Esophagus squamous epithelium (tissue), 5 donors: ENCODE measurements around the gene FAH. TPM values are rescaled to one million over a fixed set of nuclear protein-coding genes. Genes with fewer than 3 reads are reported as not detected.

Experiments
- DNase-seq: peaks from one replicate; lab custom pipeline; 2025; lab: John Stamatoyannopoulos, UW
- H3K27ac ChIP-seq, 4 donors: fragments of 200-600 bp; sonication (generic); one replicate each; pipeline ENCODE4 v1.5.1; 2016 to 2019; ENCODE audit warnings: mild to moderate bottlenecking in 1 of 4
- H3K27me3 ChIP-seq, 4 donors: fragments of 200-600 bp; sonication (generic); 1 replicate in 3 of 4; 2 replicates in 1 of 4; pipeline versions ENCODE4 v1.5.1 to v1.6.0; 2017 to 2021; ENCODE audit warnings: antibody characterized with exemption in 1 of 4
- H3K36me3 ChIP-seq, 3 donors: fragments of 200-600 bp; sonication (generic); one replicate each; pipeline ENCODE4 v1.5.1; 2016 to 2019
- H3K4me1 ChIP-seq, 3 donors: fragments of 200-600 bp; sonication (generic); one replicate each; pipeline ENCODE4 v1.5.1; 2017 to 2019
- H3K4me3 ChIP-seq, 4 donors: fragments of 200-600 bp; sonication (generic); 1 replicate in 3 of 4; 2 replicates in 1 of 4; pipeline ENCODE4 v1.5.1; 2016 to 2019; ENCODE audit warnings: mild to moderate bottlenecking in 2 of 4, moderate library complexity in 1 of 4
- H3K9me3 ChIP-seq, 3 donors: fragments of 200-600 bp; sonication (generic); one replicate each; pipeline ENCODE4 v1.5.1; 2016 to 2019
- POLR2A ChIP-seq, 4 donors: fragments of 450-650 bp; IDR thresholded peaks; one replicate each; pipeline ENCODE4 v1.6.1; 2017; ENCODE audit warnings: antibody characterized with exemption in 4 of 4, mild to moderate bottlenecking in 4 of 4, moderate library complexity in 3 of 4
- WGBS, 2 donors: methylation state at CpG; one replicate each; pipeline ENCODE4 v1.1.5; 2018; 5-methylcytosine and 5-hydroxymethylcytosine counted together
- intact Hi-C: fragments of 100-400 bp; cut with DNase I; formaldehyde crosslinking; loops from one replicate; pipeline ENCODE4 v1.15.0; 2022
- total RNA-seq, 4 donors: library from RNA; depleted of rRNA; stranded (reverse); fragments of >200 nt; gene quantifications; one replicate each; pipeline ENCODE4 v1.1.0, GENCODE V29; 2016
- TF ChIP-seq, protein P1 (sequence below), 6 experiments: fragments of 450-650 bp in 4 of 6; fragments of 200-600 bp in 2 of 6; sonication (generic) in 2 of 6; IDR thresholded peaks; one replicate each; pipeline ENCODE4 v1.5.1; 2016 to 2019; ENCODE audit warnings: antibody characterized with exemption in 6 of 6, mild to moderate bottlenecking in 4 of 6, moderate library complexity in 4 of 6
- donor health status: DM: yes; HTN: yes; CAD: no.

Gene FAH
- total RNA-seq, 4 donors from 2014 or later: 10.0 to 28.3 (median 15.8) TPM

DNA sequence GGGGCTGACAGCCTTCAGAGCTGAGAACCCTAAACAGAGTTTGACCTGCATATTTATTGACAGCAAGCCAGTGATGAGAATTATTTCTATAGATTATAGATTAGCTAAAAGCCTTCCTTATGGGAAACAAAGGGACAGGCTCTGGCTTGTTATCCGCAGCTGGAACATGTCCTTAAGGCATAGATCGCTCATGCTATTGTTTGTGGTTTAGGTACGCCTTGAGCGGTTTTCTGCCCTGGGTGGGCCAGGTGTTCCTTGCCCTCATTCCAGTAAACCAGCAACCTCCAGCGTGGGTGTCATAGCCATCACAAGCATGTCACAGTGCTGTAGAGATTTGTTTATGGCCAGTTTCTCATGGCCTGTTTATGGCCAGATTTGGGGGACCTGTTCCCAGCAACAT lies 10.2 kb upstream of the FAH start:
- no peak for TF ChIP-seq POLR2A (IDR thresholded peaks at IDR 0.05)
- TF ChIP-seq, protein P1, sequence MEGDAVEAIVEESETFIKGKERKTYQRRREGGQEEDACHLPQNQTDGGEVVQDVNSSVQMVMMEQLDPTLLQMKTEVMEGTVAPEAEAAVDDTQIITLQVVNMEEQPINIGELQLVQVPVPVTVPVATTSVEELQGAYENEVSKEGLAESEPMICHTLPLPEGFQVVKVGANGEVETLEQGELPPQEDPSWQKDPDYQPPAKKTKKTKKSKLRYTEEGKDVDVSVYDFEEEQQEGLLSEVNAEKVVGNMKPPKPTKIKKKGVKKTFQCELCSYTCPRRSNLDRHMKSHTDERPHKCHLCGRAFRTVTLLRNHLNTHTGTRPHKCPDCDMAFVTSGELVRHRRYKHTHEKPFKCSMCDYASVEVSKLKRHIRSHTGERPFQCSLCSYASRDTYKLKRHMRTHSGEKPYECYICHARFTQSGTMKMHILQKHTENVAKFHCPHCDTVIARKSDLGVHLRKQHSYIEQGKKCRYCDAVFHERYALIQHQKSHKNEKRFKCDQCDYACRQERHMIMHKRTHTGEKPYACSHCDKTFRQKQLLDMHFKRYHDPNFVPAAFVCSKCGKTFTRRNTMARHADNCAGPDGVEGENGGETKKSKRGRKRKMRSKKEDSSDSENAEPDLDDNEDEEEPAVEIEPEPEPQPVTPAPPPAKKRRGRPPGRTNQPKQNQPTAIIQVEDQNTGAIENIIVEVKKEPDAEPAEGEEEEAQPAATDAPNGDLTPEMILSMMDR (IDR thresholded peaks at IDR 0.05): no peak
- DNase-seq: no peak
- intact Hi-C loops: no loop called here

DNA sequence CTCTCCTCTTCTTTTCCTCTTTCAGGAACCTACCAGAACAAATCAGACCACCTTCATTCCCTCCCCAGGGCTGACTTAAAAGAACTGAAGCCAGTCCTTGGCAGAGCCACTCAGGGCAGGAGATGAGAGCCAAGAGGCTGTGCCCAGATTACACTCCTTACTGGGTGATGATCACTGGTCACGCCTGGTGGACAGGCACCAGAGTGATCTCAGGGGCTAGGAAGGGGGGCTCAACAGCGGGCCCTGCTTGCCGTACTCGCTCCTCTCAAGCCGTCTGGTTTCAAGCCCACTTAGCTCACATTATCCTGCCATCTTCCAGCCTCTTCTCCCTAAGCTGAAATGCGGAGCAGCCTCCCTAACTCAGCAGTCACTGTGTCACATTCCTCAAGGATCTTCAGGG lies 1.7 kb upstream of the FAH start:
- no peak overlapping the region for H3K27ac ChIP-seq
- intact Hi-C loops: no loop called here
- H3K9me3 ChIP-seq: no peaks in the 10 kb centered on the region
- DNase-seq: no peak
- 82 to 85% methylated on average over 5 of the region's 6 CpGs for WGBS, 2 donors
- TF ChIP-seq POLR2A (IDR thresholded peaks at IDR 0.05): no peak
- TF ChIP-seq, protein P1 (IDR thresholded peaks at IDR 0.05): no peak
- H3K4me3 ChIP-seq: no peak overlapping the region
- no peaks in the 10 kb centered on the region for H3K36me3 ChIP-seq
- H3K27me3 ChIP-seq: no peaks in the 10 kb centered on the region
- peaks cover 8 to 29% (median 8%) of the 10 kb centered on the region in 3 donors for H3K4me1 ChIP-seq

More for the DNA sequence above, 10.2 kb upstream of the FAH start:
- peaks cover 0 to 5% (median 0%) of the 10 kb centered on the region in 3 donors for H3K4me1 ChIP-seq
- WGBS, 2 donors: 22 to 61% methylated on average over 5 of the region's 5 CpGs
- H3K27me3 ChIP-seq: no peaks in the 10 kb centered on the region
- peaks cover 0 to 2% (median 0%) of the 10 kb centered on the region in 3 donors for H3K36me3 ChIP-seq
- H3K4me3 ChIP-seq: no peak overlapping the region
- no peak overlapping the region for H3K27ac ChIP-seq
- H3K9me3 ChIP-seq: no peaks in the 10 kb centered on the region

DNA sequence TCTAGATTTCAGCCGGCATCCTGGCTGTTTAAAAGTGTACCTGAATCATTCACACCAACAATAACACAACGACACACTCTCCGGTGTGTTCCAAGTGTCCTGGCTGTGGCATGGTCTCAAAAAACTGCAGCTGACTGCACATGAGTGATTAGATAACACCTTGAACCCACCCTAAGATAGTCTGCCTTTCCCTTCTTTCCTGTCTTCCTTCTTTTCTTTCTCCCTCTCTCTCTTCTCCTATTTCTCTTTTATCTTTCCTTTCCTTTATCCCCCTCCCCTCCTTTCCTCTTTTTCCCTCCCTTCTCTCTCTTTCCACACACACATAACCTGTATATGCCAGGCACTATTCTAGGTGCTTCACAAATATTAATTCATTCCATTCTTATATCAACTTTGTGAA lies 1.2 kb upstream of the FAH start:
- Histone ChIP-seq H3K4me3 (no peak overlapping the region), H3K4me1 (peaks cover 8 to 29% (median 8%) of the 10 kb centered on the region in 3 donors), H3K36me3 (no peaks in the 10 kb centered on the region), H3K27me3 (no peaks in the 10 kb centered on the region), H3K27ac (peak overlapping the region in 2 of 4 donors; percentile 89 to 92), H3K9me3 (no peaks in the 10 kb centered on the region)
- no peak for DNase-seq
- WGBS, 2 donors: 64 to 69% methylated on average over 3 of the region's 3 CpGs
- intact Hi-C loops: no loop called here
- TF ChIP-seq, protein P1 (IDR thresholded peaks at IDR 0.05): no peak
- no peak for TF ChIP-seq POLR2A (IDR thresholded peaks at IDR 0.05)

DNA sequence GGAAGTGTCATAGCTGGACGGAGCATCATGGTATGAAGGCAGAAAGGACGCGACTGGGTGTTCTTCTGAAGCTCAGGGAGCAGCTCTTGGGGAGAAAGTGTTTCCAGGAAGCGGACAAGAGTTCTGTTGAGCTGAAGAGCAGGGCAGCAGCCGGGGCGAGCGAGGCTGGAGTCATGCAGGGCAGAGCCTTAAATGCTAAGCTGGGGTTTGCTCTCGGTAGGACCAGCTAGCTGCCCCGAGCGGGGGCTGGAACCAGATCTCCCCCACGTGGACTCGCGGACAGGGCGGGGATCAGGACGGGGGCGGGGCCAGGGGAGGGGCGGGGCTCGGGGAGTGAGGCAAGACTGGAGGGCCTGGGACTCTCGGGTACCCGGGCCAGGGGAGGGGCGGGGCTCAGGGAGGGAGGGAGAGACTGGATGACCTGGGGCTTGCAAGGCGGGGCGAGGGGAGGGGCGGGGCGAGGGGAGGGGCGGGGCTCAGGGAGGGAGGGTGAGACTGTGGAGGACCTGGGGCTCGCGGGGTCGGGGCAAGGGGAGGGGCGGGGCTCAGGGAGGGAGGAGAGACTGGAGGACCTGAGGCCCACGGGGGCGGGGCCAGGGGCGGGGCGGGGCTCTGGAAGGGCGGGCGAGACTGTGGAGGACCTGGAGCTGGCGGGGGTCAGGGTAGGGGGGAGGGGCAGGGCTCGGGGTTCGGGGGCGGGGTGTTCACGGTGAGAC lies 461 bp upstream of the FAH start:
- Histone ChIP-seq H3K27me3 (no peaks in the 10 kb centered on the region), H3K4me3 (peak overlapping the region; percentile 45 to 88 (median 80)), H3K27ac (peak overlapping the region; percentile 64 to 94 (median 90)), H3K4me1 (peaks cover 8 to 29% (median 8%) of the 10 kb centered on the region in 3 donors), H3K36me3 (peaks cover 0 to under 1% (median 0%) of the 10 kb centered on the region in 3 donors), H3K9me3 (no peaks in the 10 kb centered on the region)
- TF ChIP-seq, protein P1 (IDR thresholded peaks at IDR 0.05): no peak
- no peak for TF ChIP-seq POLR2A (IDR thresholded peaks at IDR 0.05)
- peak; percentile 82 for DNase-seq
- intact Hi-C loops: no loop called here
- WGBS, 2 donors: 0% methylated on average over 4 to 7 of the region's 41 CpGs

DNA sequence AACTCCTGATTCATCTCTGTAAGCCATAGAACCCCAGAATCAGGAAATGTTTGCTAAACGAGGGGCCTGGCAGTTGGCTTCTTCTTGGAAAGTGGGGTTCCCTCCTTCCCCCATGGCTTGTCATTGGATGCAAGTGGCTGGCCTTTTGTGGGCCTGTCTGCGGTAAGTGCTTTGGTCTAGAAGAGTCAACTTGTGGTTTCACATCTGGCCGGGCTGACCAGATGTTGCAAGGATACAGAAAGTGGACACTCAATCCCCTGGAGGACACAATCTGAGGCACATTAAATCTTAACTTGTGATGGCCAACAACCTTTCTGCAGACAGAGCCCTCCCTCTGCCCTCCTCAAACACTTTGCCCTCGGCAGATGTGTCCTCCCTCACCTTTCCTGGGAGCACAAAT lies 1.1 kb downstream of the FAH start:
- Histone ChIP-seq H3K27me3 (no peaks in the 10 kb centered on the region), H3K36me3 (peaks cover 0 to 16% (median 0%) of the 10 kb centered on the region in 3 donors), H3K27ac (peak overlapping the region in 2 of 4 donors; percentile 89 to 92), H3K4me1 (peaks cover 8 to 29% (median 8%) of the 10 kb centered on the region in 3 donors), H3K4me3 (peak overlapping the region in 2 of 4 donors; percentile 80 to 81), H3K9me3 (no peaks in the 10 kb centered on the region)
- no peak for DNase-seq
- TF ChIP-seq, protein P1 (IDR thresholded peaks at IDR 0.05): no peak
- TF ChIP-seq POLR2A (IDR thresholded peaks at IDR 0.05): no peak
- WGBS, 2 donors: 50 to 63% methylated on average over 1 to 3 of the region's 4 CpGs
- intact Hi-C loops: no loop called here
